Measurements from ENCODE around the gene FAF1.

- TF ChIP-seq, protein P1, sequence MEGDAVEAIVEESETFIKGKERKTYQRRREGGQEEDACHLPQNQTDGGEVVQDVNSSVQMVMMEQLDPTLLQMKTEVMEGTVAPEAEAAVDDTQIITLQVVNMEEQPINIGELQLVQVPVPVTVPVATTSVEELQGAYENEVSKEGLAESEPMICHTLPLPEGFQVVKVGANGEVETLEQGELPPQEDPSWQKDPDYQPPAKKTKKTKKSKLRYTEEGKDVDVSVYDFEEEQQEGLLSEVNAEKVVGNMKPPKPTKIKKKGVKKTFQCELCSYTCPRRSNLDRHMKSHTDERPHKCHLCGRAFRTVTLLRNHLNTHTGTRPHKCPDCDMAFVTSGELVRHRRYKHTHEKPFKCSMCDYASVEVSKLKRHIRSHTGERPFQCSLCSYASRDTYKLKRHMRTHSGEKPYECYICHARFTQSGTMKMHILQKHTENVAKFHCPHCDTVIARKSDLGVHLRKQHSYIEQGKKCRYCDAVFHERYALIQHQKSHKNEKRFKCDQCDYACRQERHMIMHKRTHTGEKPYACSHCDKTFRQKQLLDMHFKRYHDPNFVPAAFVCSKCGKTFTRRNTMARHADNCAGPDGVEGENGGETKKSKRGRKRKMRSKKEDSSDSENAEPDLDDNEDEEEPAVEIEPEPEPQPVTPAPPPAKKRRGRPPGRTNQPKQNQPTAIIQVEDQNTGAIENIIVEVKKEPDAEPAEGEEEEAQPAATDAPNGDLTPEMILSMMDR (IDR thresholded peaks at IDR 0.05) = no peak
- TF ChIP-seq EP300 (IDR thresholded peaks at IDR 0.05) (no peak), POLR2A (IDR thresholded peaks at IDR 0.05) (no peak)
Measured at GRCh38 chr1:50487725-50488124, 472.3 kb downstream of the FAF1 start.

Data from tibial nerve (tissue), 4 donors.